ENCODE results near the gene CEP104.

DNA sequence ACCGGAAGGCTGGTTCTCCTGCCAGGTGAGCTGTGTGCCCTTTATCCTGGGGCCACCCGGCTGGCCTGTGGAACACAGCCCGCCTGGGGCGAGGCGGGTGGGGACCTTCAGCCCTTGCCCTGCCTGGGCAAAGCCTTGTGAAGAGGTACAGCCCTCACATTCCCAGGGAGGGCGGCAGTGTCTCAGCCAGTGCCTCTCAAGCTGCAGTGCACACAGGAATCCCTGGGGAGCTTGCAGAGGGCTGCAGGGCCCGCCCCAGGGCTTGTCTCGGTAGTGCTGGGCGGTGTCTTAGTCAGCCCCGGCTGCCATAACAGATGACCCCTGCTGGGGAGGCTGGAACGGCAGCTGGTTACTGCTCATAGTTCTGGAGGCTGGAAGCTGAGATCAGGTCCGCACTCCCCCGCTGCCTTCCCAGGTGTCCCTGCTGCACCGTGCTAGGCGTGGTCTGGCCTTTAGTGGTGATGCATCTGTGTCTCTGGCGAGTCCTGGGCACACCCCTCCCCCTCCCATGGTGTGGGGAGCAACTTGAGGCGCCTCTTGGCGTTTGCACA, 12.8 kb upstream of the CEP104 start:
- TF ChIP-seq CTCF (IDR thresholded peaks at IDR 0.05) (no peak), EP300 (IDR thresholded peaks at IDR 0.05; ENCODE audit: borderline replicate concordance in 1 of 2, low read depth in 1 of 2, low read length in 1 of 2) (no peak), MXI1 (IDR thresholded peaks at IDR 0.05; ENCODE audit: low read depth, low read length) (no peak), EZH2phosphoT487 (IDR thresholded peaks at IDR 0.05; ENCODE audit: borderline replicate concordance, low read depth) (no peak), GABPA (IDR thresholded peaks at IDR 0.05; ENCODE audit: low read depth) (no peak), GATA2 (CRISPR knock-in tag; IDR thresholded peaks at IDR 0.05) (no peak), CHD2 (IDR thresholded peaks at IDR 0.05; ENCODE audit: low read length, partially characterized antibody) (no peak), RAD21 (IDR thresholded peaks at IDR 0.05; ENCODE audit: low read length) (no peak), ZBTB33 (IDR thresholded peaks at IDR 0.05; ENCODE audit: borderline replicate concordance, low read depth) (no peak), JUND (IDR thresholded peaks at IDR 0.05) (no peak), RFX5 (IDR thresholded peaks at IDR 0.05; ENCODE audit: low read length) (no peak), PBX3 (IDR thresholded peaks at IDR 0.05) (no peak), RCOR1 (IDR thresholded peaks at IDR 0.05; ENCODE audit: low read length) (no peak), MEF2A (IDR thresholded peaks at IDR 0.05; ENCODE audit: borderline replicate concordance, low read depth) (no peak)

All from SK-N-SH (cell line).